Neural cell (in vitro differentiated cells): ENCODE measurements around the gene GAS2L3. TPM values are rescaled to one million over a fixed set of nuclear protein-coding genes. Genes with fewer than 3 reads are reported as not detected.

Experiments
- H2AFZ ChIP-seq: fragments of 200-600, 300-800 bp; sonication (generic), shearing (Covaris generic); 2 replicates; pipeline ENCODE4 v1.6.0; 2014; ENCODE audit warnings: low read depth, mild to moderate bottlenecking, antibody characterized with exemption, low read length, moderate library complexity
- H3F3A ChIP-seq: fragments of 200-600 bp; shearing (Covaris generic); 2 replicates; pipeline ENCODE4 v1.6.1; 2016; ENCODE audit warnings: mild to moderate bottlenecking, moderate library complexity, mixed read lengths, antibody characterized with exemption, low read length; ENCODE audit not compliant: insufficient read depth, poor library complexity, severe bottlenecking
- H3K27ac ChIP-seq: fragments of 200-600, 300-800 bp; sonication (generic), shearing (Covaris generic); 2 replicates; pipeline ENCODE4 v1.5.1; 2014; ENCODE audit warnings: mild to moderate bottlenecking, low read length, moderate library complexity
- H3K27me3 ChIP-seq: fragments of 300-800, 200-600 bp; sonication (generic), shearing (Covaris generic); 2 replicates; pipeline ENCODE4 v1.6.0; 2014; ENCODE audit warnings: mild to moderate bottlenecking, low read depth, low read length, moderate library complexity; ENCODE audit not compliant: insufficient read depth
- H3K36me3 ChIP-seq: fragments of 300-800, 200-600 bp; sonication (generic), shearing (Covaris generic); 2 replicates; pipeline ENCODE4 v1.5.1; 2014; ENCODE audit warnings: mild to moderate bottlenecking, antibody characterized with exemption, low read length, moderate library complexity; ENCODE audit not compliant: insufficient read depth
- H3K4me2 ChIP-seq: fragments of 300-800, 200-600 bp; sonication (generic), shearing (Covaris generic); 2 replicates; pipeline ENCODE4 v1.6.0; 2014; ENCODE audit warnings: mild to moderate bottlenecking, low read length
- H3K4me3 ChIP-seq: fragments of 300-800, 200-600 bp; sonication (generic), shearing (Covaris generic); 2 replicates; pipeline ENCODE4 v1.5.1; 2014; ENCODE audit warnings: mild to moderate bottlenecking, low read length, moderate library complexity
- H3K79me2 ChIP-seq: fragments of 200-600 bp; shearing (Covaris generic); replicated peaks from 2 replicates; pipeline ENCODE4 v1.6.0; 2014; ENCODE audit warnings: mild to moderate bottlenecking, low read length, moderate library complexity; ENCODE audit not compliant: insufficient read depth
- H3K9ac ChIP-seq: fragments of 300-800, 200-600 bp; sonication (generic), shearing (Covaris generic); 2 replicates; pipeline ENCODE4 v1.6.1; 2016; ENCODE audit warnings: mild to moderate bottlenecking, low read length, mixed read lengths
- H3K9me2 ChIP-seq: fragments of 200-600 bp; shearing (Covaris generic); 2 replicates; pipeline ENCODE4 v1.6.1; 2016; ENCODE audit warnings: mild to moderate bottlenecking, low read length, mixed read lengths; ENCODE audit not compliant: insufficient read depth
- H3K9me3 ChIP-seq: fragments of 200-600, 300-800 bp; sonication (generic), shearing (Covaris generic); 2 replicates; pipeline ENCODE4 v1.6.1; 2016; ENCODE audit warnings: mild to moderate bottlenecking, mixed run types, low read length, moderate library complexity, mixed read lengths
- H4K20me1 ChIP-seq: fragments of 200-600 bp; shearing (Covaris generic); 2 replicates; pipeline ENCODE4 v1.6.1; 2016; ENCODE audit warnings: mild to moderate bottlenecking, mixed run types; ENCODE audit not compliant: insufficient read depth
- EP300 ChIP-seq: fragments of 450-650 bp; conservative IDR thresholded peaks from 2 replicates; pipeline ENCODE4 v1.6.1; 2014; ENCODE audit warnings: antibody characterized with exemption, mild to moderate bottlenecking, moderate library complexity; ENCODE audit not compliant: poor library complexity, severe bottlenecking
- EZH2 ChIP-seq: fragments of 200-600, 300-800 bp; shearing (Covaris generic), sonication (generic); IDR thresholded peaks from 2 replicates; pipeline ENCODE4 v1.6.1; 2014; ENCODE audit warnings: antibody characterized with exemption, low read length, borderline replicate concordance, mild to moderate bottlenecking; ENCODE audit not compliant: insufficient read depth, poor library complexity, severe bottlenecking
- MXI1 ChIP-seq: fragments of 450-650 bp; conservative IDR thresholded peaks from 2 replicates; pipeline ENCODE4 v1.6.1; 2014; ENCODE audit warnings: antibody characterized with exemption, mild to moderate bottlenecking; ENCODE audit not compliant: poor library complexity, severe bottlenecking
- POLR2AphosphoS5 ChIP-seq: IDR thresholded peaks from 2 replicates; pipeline ENCODE4 v1.6.1; 2012
- RAD21 ChIP-seq: fragments of 450-650 bp; conservative IDR thresholded peaks from 2 replicates; pipeline ENCODE4 v1.6.1; 2014; ENCODE audit warnings: antibody characterized with exemption, mild to moderate bottlenecking, moderate library complexity
- SMC3 ChIP-seq: fragments of 450-650 bp; conservative IDR thresholded peaks from 2 replicates; pipeline ENCODE4 v1.6.1; 2014; ENCODE audit warnings: antibody characterized with exemption, mild to moderate bottlenecking, moderate library complexity; ENCODE audit not compliant: poor library complexity
- TAF1 ChIP-seq: IDR thresholded peaks from 2 replicates; pipeline ENCODE4 v1.6.1; 2012; ENCODE audit warnings: low read depth
- polyA plus RNA-seq: library from polyadenylated mRNA; depleted of rRNA; stranded (reverse); fragments of >200 nt; gene quantifications from 2 replicates; pipeline ENCODE4 v1.2.3, GENCODE V29; 2014
- small RNA-seq, 3 experiments: library from RNA; depleted of rRNA; stranded (forward); fragments of <200 nt; gene quantifications; one replicate each; pipeline ENCODE3, GENCODE V24; 2012
- TF ChIP-seq, protein P1 (sequence below): IDR thresholded peaks from 2 replicates; pipeline ENCODE4 v1.6.1; 2012; ENCODE audit warnings: borderline replicate concordance
- TF ChIP-seq, protein P2 (sequence below): fragments of 450-650 bp; IDR thresholded peaks from 2 replicates; pipeline ENCODE4 v1.5.1; 2014; ENCODE audit warnings: antibody characterized with exemption, mild to moderate bottlenecking, moderate library complexity; ENCODE audit not compliant: poor library complexity, severe bottlenecking

GAS2L3 gene
- polyA plus RNA-seq, 1 donor from 2014 or later = 0.67 TPM

DNA sequence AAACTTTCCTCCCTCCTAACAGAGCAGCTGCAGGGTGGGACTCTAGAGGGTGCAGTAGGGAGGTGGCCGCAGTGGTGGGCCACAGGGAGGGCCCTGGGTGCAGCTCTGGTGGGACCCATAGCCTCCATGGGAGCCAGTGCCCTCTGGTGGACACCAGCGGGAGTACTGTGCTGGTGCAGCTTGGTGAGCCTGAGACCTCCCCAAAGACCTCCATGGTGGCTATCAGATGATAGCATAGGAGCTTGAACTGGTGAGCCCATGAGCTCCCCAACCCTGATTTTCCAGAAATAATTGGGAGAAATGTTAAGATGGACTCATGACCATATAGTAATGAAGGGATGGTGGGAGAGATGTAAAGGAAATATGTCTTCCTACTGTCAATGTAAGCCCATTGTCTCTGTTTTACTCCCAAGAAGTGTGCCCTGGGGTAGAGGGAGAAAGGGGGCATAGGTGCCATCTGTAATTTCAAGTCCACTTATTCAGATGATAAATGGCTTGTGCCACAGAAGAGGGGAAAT, 98.7 kb downstream of the GAS2L3 start:
- Histone ChIP-seq H2AFZ (no peak overlapping the region), H3K27ac (no peak overlapping the region), H3K9me3 (no peaks in the 10 kb centered on the region), H3K27me3 (no peaks in the 10 kb centered on the region), H4K20me1 (no peaks in the 10 kb centered on the region), H3F3A (no peaks in the 10 kb centered on the region), H3K79me2 (no peaks in the 10 kb centered on the region), H3K36me3 (no peaks in the 10 kb centered on the region), H3K4me2 (no peak overlapping the region), H3K9me2 (no peaks in the 10 kb centered on the region), H3K4me3 (no peak overlapping the region), H3K9ac (no peak overlapping the region)
- TF ChIP-seq SMC3 (no peak), POLR2AphosphoS5 (no peak), EP300 (no peak), TAF1 (no peak), MXI1 (no peak), RAD21 (no peak), EZH2 (no peak)
- TF ChIP-seq, protein P1, sequence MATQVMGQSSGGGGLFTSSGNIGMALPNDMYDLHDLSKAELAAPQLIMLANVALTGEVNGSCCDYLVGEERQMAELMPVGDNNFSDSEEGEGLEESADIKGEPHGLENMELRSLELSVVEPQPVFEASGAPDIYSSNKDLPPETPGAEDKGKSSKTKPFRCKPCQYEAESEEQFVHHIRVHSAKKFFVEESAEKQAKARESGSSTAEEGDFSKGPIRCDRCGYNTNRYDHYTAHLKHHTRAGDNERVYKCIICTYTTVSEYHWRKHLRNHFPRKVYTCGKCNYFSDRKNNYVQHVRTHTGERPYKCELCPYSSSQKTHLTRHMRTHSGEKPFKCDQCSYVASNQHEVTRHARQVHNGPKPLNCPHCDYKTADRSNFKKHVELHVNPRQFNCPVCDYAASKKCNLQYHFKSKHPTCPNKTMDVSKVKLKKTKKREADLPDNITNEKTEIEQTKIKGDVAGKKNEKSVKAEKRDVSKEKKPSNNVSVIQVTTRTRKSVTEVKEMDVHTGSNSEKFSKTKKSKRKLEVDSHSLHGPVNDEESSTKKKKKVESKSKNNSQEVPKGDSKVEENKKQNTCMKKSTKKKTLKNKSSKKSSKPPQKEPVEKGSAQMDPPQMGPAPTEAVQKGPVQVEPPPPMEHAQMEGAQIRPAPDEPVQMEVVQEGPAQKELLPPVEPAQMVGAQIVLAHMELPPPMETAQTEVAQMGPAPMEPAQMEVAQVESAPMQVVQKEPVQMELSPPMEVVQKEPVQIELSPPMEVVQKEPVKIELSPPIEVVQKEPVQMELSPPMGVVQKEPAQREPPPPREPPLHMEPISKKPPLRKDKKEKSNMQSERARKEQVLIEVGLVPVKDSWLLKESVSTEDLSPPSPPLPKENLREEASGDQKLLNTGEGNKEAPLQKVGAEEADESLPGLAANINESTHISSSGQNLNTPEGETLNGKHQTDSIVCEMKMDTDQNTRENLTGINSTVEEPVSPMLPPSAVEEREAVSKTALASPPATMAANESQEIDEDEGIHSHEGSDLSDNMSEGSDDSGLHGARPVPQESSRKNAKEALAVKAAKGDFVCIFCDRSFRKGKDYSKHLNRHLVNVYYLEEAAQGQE = no peak
- TF ChIP-seq, protein P2, sequence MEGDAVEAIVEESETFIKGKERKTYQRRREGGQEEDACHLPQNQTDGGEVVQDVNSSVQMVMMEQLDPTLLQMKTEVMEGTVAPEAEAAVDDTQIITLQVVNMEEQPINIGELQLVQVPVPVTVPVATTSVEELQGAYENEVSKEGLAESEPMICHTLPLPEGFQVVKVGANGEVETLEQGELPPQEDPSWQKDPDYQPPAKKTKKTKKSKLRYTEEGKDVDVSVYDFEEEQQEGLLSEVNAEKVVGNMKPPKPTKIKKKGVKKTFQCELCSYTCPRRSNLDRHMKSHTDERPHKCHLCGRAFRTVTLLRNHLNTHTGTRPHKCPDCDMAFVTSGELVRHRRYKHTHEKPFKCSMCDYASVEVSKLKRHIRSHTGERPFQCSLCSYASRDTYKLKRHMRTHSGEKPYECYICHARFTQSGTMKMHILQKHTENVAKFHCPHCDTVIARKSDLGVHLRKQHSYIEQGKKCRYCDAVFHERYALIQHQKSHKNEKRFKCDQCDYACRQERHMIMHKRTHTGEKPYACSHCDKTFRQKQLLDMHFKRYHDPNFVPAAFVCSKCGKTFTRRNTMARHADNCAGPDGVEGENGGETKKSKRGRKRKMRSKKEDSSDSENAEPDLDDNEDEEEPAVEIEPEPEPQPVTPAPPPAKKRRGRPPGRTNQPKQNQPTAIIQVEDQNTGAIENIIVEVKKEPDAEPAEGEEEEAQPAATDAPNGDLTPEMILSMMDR = no peak

DNA sequence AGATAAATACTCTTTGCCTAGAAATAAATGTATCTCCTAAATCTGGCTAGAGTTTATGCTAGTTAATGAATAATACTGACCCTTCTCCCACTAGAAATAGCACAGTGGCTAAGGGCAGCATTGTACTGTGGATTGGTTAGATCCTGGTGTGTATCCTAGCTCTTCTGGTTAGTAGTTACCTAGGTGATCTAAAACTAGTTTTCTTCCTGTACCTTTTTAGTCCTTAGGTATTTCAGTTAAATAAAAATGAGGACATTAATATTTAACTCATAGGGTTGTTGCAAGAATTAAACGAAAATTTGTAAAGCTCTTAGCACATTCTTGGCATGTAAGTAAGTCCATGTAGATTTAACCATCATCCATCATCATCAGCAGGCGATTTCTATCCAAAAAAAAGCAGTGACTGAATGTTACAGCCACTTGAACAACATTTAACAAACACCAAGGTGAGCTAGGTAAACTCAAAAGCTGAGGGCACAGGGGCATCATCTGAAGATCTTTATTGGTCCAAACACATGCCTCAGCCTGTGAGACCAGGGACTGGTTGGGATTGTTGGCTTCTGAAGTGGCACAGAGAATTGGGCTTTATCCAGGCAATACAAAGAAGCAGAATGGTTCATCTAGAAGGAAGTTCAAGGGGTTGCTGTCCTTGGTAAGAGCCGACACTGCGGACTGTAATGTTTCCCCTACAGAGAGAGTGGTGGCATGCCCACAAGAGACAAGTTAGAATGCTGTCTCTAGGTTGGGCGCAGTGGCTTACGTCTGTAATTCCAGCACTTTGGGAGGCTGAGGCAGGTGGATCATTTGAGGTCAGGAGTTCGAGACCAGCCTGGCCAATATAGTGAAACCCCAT, 100.8 kb downstream of the GAS2L3 start:
- H3K36me3 ChIP-seq = no peaks in the 10 kb centered on the region
- H3K4me3 ChIP-seq = no peak overlapping the region
- H3K79me2 ChIP-seq = no peaks in the 10 kb centered on the region
- no peak for TF ChIP-seq RAD21
- no peak for TF ChIP-seq EP300
- no peak for TF ChIP-seq MXI1
- H3F3A ChIP-seq = no peaks in the 10 kb centered on the region
- no peak overlapping the region for H3K27ac ChIP-seq
- no peak overlapping the region for H3K4me2 ChIP-seq
- no peak overlapping the region for H3K9ac ChIP-seq
- no peaks in the 10 kb centered on the region for H3K9me2 ChIP-seq
- H3K9me3 ChIP-seq = no peaks in the 10 kb centered on the region
- H2AFZ ChIP-seq = no peak overlapping the region
- no peaks in the 10 kb centered on the region for H4K20me1 ChIP-seq
- no peaks in the 10 kb centered on the region for H3K27me3 ChIP-seq

Small RNA genes within 50 kb of the gene (small RNA-seq; reads per million reads assigned to genes)
- 0 reads per million in 3 experiments for gene AC010200.2

Other genes with a start within 250 kb of the GAS2L3 start
- 0.08 and 0.22 TPM in 2 replicates for gene SLC17A8, start 216.6 kb upstream of the GAS2L3 start, polyA plus RNA-seq
- gene NR1H4, start 99.8 kb upstream of the GAS2L3 start, polyA plus RNA-seq = not detected in 2 replicates
- 10.1 and 11.1 TPM in 2 replicates for gene ANO4, start 221.1 kb downstream of the GAS2L3 start, polyA plus RNA-seq